ENCODE results near the gene LTBP1. TPM values are rescaled to one million over a fixed set of nuclear protein-coding genes. Genes with fewer than 3 reads are reported as not detected.

The LTBP1 gene
- total and polyA plus RNA-seq, 2 donors (not counting 1 experiment from before 2014, with no cell fraction given): 0.69 TPM; not detected in 1

DNA sequence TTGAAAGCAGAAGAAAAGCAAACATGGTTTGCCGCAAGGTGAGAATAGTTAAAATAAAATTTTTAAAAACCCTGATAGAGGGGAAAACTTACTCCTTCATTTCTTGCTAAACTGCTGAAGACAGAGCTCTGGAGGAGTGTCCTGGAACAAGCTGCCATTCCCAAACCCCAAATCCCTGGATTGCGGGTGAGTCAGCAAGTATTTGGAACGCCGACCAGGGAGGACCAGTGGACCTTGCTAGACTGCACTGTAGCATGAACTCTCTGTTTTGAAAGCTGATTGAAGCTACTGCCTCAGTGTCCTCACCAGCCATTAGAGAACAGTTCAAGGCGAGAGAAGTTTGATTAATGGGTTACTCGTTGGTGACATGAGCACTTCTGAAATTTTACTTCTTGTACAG lies 430.3 kb downstream of the LTBP1 start:
- no peak overlapping the region for H3K4me3 Mint-ChIP-seq
- intact Hi-C loops (cut with micrococcal nuclease): no loop called here

DNA sequence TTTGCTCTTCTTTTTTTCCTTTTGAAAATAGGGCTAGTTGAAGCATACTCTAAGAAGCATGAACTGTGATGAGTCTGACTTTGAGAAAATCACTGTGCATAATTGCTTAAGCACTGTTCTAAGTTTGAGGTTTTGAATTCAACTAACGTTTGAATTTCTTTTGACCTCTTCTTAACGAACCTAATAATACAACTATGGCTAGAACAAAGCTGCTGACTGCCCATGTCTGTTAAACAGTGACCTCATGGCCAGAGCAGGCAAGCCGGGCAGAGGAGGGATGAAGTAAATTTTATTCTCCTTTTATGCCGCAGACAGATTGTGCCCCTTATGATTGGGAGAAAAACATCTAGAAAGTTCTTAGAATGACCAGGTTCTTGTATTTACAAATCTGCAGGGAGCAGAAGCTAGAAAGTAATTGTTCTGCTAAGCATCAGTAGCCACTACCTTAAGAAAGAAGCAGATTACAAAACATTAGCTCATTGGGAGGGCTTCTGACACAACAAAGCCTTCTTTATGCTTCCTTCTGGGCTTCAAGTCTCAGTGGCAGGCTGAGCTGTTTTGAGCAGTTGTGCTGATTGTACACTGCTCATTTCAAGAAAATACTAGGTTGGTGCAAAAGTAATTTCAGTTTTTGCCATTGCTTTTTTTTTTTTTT lies 431.9 kb downstream of the LTBP1 start:
- peaks cover 4 to 15% of the 10 kb centered on the region in 2 donors for H3K4me1 ChIP-seq (ENCODE audit: control insufficient read depth in 2 of 2, insufficient read depth in 2 of 2, low read length in 2 of 2)
- H3K4me2 ChIP-seq (replicated peaks; ENCODE audit: low read depth, low read length, poor library complexity, severe bottlenecking): no peak overlapping the region
- no peaks in the 10 kb centered on the region for H4K20me1 ChIP-seq (ENCODE audit: control insufficient read depth, insufficient read depth, low read length, poor library complexity, severe bottlenecking)
- H3K36me3 ChIP-seq (replicated peaks in 1 of 2; ENCODE audit: control extremely low read depth in 1 of 2, control insufficient read depth in 1 of 2, extremely low read depth in 1 of 2, insufficient read depth in 2 of 2, low read length in 1 of 2): no peaks in the 10 kb centered on the region
- ATAC-seq (ENCODE audit: low read depth): no peak
- no peak overlapping the region for H3K4me3 Mint-ChIP-seq
- no peaks in the 10 kb centered on the region for H3K27me3 Mint-ChIP-seq
- ChIA-PET POLR2A (no interaction called here), CTCF (interaction anchor here (0.7 to 1.3 kb wide), 3 partner anchors 12 to 855 kb away, joined by 3 to 4 read pairs (median 4); no protein-coding TSS in a partner anchor)
- intact Hi-C loops (cut with micrococcal nuclease): no loop called here
- H3K9me3 ChIP-seq (ENCODE audit: control extremely low read depth in 1 of 3, control insufficient read depth in 2 of 3, insufficient read depth in 1 of 3, low read length in 2 of 3): peaks cover 0 to 6% (median 0%) of the 10 kb centered on the region in 3 donors
- H3K79me2 ChIP-seq (ENCODE audit: control insufficient read depth, insufficient read depth, low read length): no peaks in the 10 kb centered on the region
- no peak for TF ChIP-seq EZH2 (IDR thresholded peaks at IDR 0.05; ENCODE audit: borderline replicate concordance, insufficient read depth, low read depth, low read length, poor library complexity, severe bottlenecking)
- TF ChIP-seq, protein P1, sequence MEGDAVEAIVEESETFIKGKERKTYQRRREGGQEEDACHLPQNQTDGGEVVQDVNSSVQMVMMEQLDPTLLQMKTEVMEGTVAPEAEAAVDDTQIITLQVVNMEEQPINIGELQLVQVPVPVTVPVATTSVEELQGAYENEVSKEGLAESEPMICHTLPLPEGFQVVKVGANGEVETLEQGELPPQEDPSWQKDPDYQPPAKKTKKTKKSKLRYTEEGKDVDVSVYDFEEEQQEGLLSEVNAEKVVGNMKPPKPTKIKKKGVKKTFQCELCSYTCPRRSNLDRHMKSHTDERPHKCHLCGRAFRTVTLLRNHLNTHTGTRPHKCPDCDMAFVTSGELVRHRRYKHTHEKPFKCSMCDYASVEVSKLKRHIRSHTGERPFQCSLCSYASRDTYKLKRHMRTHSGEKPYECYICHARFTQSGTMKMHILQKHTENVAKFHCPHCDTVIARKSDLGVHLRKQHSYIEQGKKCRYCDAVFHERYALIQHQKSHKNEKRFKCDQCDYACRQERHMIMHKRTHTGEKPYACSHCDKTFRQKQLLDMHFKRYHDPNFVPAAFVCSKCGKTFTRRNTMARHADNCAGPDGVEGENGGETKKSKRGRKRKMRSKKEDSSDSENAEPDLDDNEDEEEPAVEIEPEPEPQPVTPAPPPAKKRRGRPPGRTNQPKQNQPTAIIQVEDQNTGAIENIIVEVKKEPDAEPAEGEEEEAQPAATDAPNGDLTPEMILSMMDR (IDR thresholded peaks at IDR 0.05): no peak
- no peak for DNase-seq
- H3K4me1 Mint-ChIP-seq: peaks cover 16% of the 10 kb centered on the region
- no peak overlapping the region for H3K27ac ChIP-seq (ENCODE audit: low read length in 2 of 2)
- H3K9ac ChIP-seq (ENCODE audit: low read length): no peak overlapping the region
- 100% methylated on average over 2 of the region's 4 CpGs for WGBS (ENCODE audit: insufficient coverage)
- no peak overlapping the region for H3K4me3 ChIP-seq (ENCODE audit: control extremely low read depth in 1 of 5, extremely low read depth in 1 of 5, insufficient read depth in 1 of 5, low read depth in 2 of 5, low read length in 4 of 5)
- H3K27ac Mint-ChIP-seq: peak overlapping the region; percentile 6
- H3K27me3 ChIP-seq (replicated peaks in 1 of 4; ENCODE audit: control extremely low read depth in 1 of 4, control insufficient read depth in 3 of 4, insufficient read depth in 4 of 4, low read length in 3 of 4): no peaks in the 10 kb centered on the region
- no peak overlapping the region for H2AFZ ChIP-seq (ENCODE audit: insufficient read depth, low read depth, low read length, poor library complexity, severe bottlenecking)
- no peaks in the 10 kb centered on the region for H3K9me3 Mint-ChIP-seq (ENCODE audit: insufficient read depth)

More for the DNA sequence above, 430.3 kb downstream of the LTBP1 start:
- TF ChIP-seq EZH2 (IDR thresholded peaks at IDR 0.05; ENCODE audit: borderline replicate concordance, insufficient read depth, low read depth, low read length, poor library complexity, severe bottlenecking): no peak
- TF ChIP-seq, protein P1 (IDR thresholded peaks at IDR 0.05): no peak
- H3K27me3 Mint-ChIP-seq: no peaks in the 10 kb centered on the region
- no peak overlapping the region for H3K27ac Mint-ChIP-seq
- no peak for DNase-seq
- H3K4me1 ChIP-seq (ENCODE audit: control insufficient read depth in 2 of 2, insufficient read depth in 2 of 2, low read length in 2 of 2): peaks cover 4 to 15% of the 10 kb centered on the region in 2 donors
- no peak overlapping the region for H2AFZ ChIP-seq (ENCODE audit: insufficient read depth, low read depth, low read length, poor library complexity, severe bottlenecking)
- ChIA-PET POLR2A (no interaction called here), CTCF (no interaction called here)
- no peak overlapping the region for H3K4me2 ChIP-seq (replicated peaks; ENCODE audit: low read depth, low read length, poor library complexity, severe bottlenecking)
- H3K36me3 ChIP-seq (replicated peaks in 1 of 2; ENCODE audit: control extremely low read depth in 1 of 2, control insufficient read depth in 1 of 2, extremely low read depth in 1 of 2, insufficient read depth in 2 of 2, low read length in 1 of 2): no peaks in the 10 kb centered on the region
- no peaks in the 10 kb centered on the region for H3K27me3 ChIP-seq (replicated peaks in 1 of 4; ENCODE audit: control extremely low read depth in 1 of 4, control insufficient read depth in 3 of 4, insufficient read depth in 4 of 4, low read length in 3 of 4)
- H3K79me2 ChIP-seq (ENCODE audit: control insufficient read depth, insufficient read depth, low read length): no peaks in the 10 kb centered on the region
- H3K27ac ChIP-seq (ENCODE audit: low read length in 2 of 2): no peak overlapping the region
- no peak overlapping the region for H3K4me3 ChIP-seq (ENCODE audit: control extremely low read depth in 1 of 5, extremely low read depth in 1 of 5, insufficient read depth in 1 of 5, low read depth in 2 of 5, low read length in 4 of 5)
- ATAC-seq (ENCODE audit: low read depth): no peak
- H4K20me1 ChIP-seq (ENCODE audit: control insufficient read depth, insufficient read depth, low read length, poor library complexity, severe bottlenecking): no peaks in the 10 kb centered on the region
- no peak overlapping the region for H3K9ac ChIP-seq (ENCODE audit: low read length)
- WGBS (ENCODE audit: insufficient coverage): 92% methylated on average over 5 of the region's 6 CpGs
- H3K4me1 Mint-ChIP-seq: peaks cover 16% of the 10 kb centered on the region
- no peaks in the 10 kb centered on the region for H3K9me3 Mint-ChIP-seq (ENCODE audit: insufficient read depth)
- H3K9me3 ChIP-seq (ENCODE audit: control extremely low read depth in 1 of 3, control insufficient read depth in 2 of 3, insufficient read depth in 1 of 3, low read length in 2 of 3): peaks cover 0 to 3% (median 0%) of the 10 kb centered on the region in 3 donors
